Liver (tissue), 9 donors: ENCODE results near the gene SLC6A2. TPM values are rescaled to one million over a fixed set of nuclear protein-coding genes. Genes with fewer than 3 reads are reported as not detected.

ENCODE experiments used
- DNase-seq: peaks from one replicate; pipeline ENCODE4 v3.0.0-alpha.2; 2017; ENCODE audit warnings: low spot score
- H3K27ac ChIP-seq, 2 donors: one replicate each; pipeline ENCODE4 v1.7.0; 2013; ENCODE audit warnings: inconsistent platforms in 2 of 2, low read length in 2 of 2, control low read depth in 1 of 2, low read depth in 1 of 2, mild to moderate bottlenecking in 1 of 2
- H3K27me3 ChIP-seq, 4 donors: one replicate each; pipeline versions ENCODE4 v1.6.1 to v1.7.0; 2013; ENCODE audit warnings: low read length in 3 of 4, inconsistent platforms in 1 of 4, mild to moderate bottlenecking in 1 of 4, moderate library complexity in 1 of 4; ENCODE audit not compliant: control insufficient read depth in 4 of 4, insufficient read depth in 4 of 4
- H3K36me3 ChIP-seq, 4 donors: one replicate each; pipeline versions ENCODE4 v1.6.1 to v1.7.0; 2013; ENCODE audit warnings: low read length in 3 of 4, mild to moderate bottlenecking in 3 of 4, low read depth in 1 of 4, moderate library complexity in 1 of 4; ENCODE audit not compliant: control insufficient read depth in 4 of 4, insufficient read depth in 3 of 4
- H3K4me1 ChIP-seq, 4 donors: one replicate each; pipeline versions ENCODE4 v1.6.1 to v1.7.0; 2013; ENCODE audit warnings: low read length in 3 of 4, mild to moderate bottlenecking in 3 of 4, moderate library complexity in 1 of 4; ENCODE audit not compliant: control insufficient read depth in 4 of 4, insufficient read depth in 4 of 4
- H3K4me3 ChIP-seq, 3 donors: one replicate each; pipeline versions ENCODE4 v1.6.1 to v1.7.0; 2013; ENCODE audit warnings: low read length in 3 of 3, control low read depth in 1 of 3, low read depth in 1 of 3, mild to moderate bottlenecking in 1 of 3
- H3K9ac ChIP-seq, 2 donors: one replicate each; pipeline ENCODE4 v1.7.0; 2013; ENCODE audit warnings: low read length in 2 of 2, mild to moderate bottlenecking in 2 of 2, moderate library complexity in 2 of 2, control low read depth in 1 of 2, low read depth in 1 of 2
- H3K9me3 ChIP-seq, 4 donors: one replicate each; pipeline versions ENCODE4 v1.6.1 to v1.7.0; 2013; ENCODE audit warnings: low read length in 3 of 4; ENCODE audit not compliant: control insufficient read depth in 4 of 4
- CTCF ChIP-seq: fragments of 150-350 bp; IDR thresholded peaks from 2 replicates; pipeline ENCODE4 v1.5.1; 2017; ENCODE audit warnings: improper control_type of control experiment, low read depth, low read length; ENCODE audit not compliant: missing input control
- FOXA2 ChIP-seq: IDR thresholded peaks from 2 replicates; pipeline ENCODE4 v1.6.1; 2016; ENCODE audit warnings: antibody characterized with exemption
- GABPA ChIP-seq, 2 donors: IDR thresholded peaks in 1 of 2; conservative IDR thresholded peaks in 1 of 2; 2 replicates each; pipeline ENCODE4 v1.6.1; 2016; ENCODE audit warnings: antibody characterized with exemption in 2 of 2, mild to moderate bottlenecking in 1 of 2, moderate library complexity in 1 of 2
- NR2F2 ChIP-seq: IDR thresholded peaks from 2 replicates; pipeline ENCODE4 v1.6.1; 2016; ENCODE audit warnings: antibody characterized with exemption
- RAD21 ChIP-seq, 2 donors: IDR thresholded peaks; 2 replicates each; pipeline ENCODE4 v1.6.1; 2016; ENCODE audit warnings: antibody characterized with exemption in 2 of 2, mild to moderate bottlenecking in 2 of 2
- REST ChIP-seq: IDR thresholded peaks from 2 replicates; pipeline ENCODE4 v1.6.1; 2016; ENCODE audit warnings: antibody characterized with exemption, mild to moderate bottlenecking
- RXRA ChIP-seq, 2 donors: IDR thresholded peaks; 2 replicates each; pipeline ENCODE4 v1.6.1; 2017 to 2018; ENCODE audit warnings: antibody characterized with exemption in 2 of 2, mild to moderate bottlenecking in 1 of 2
- SP1 ChIP-seq: IDR thresholded peaks from 2 replicates; pipeline ENCODE4 v1.6.1; 2018; ENCODE audit warnings: antibody characterized with exemption, mild to moderate bottlenecking
- WGBS: extraction: QIAGEN DNeasy Blood & Tissue Kit; methylation state at CpG from one replicate; pipeline ENCODE4 v1.1.7; 2013; 5-methylcytosine and 5-hydroxymethylcytosine counted together
- polyA plus RNA-seq, 2 donors: library from polyadenylated mRNA; stranded (reverse) in 1 of 2; unstranded in 1 of 2; fragments of 200-250 nt in 1 of 2; fragments of >200 nt in 1 of 2; fragmentation: Nextera tagmentation in 1 of 2; extraction: Ambion mirVana in 1 of 2; gene quantifications; one replicate each; pipeline versions ENCODE4 v1.2.1 to v1.2.3, GENCODE V29; 2013 to 2015
- total RNA-seq, 2 donors: library from RNA; depleted of rRNA; stranded (reverse); fragments of >200 nt; gene quantifications; one replicate each; pipeline ENCODE4 v1.2.3, GENCODE V29; 2014
- TF ChIP-seq, protein P1 (sequence below): IDR thresholded peaks from 2 replicates; pipeline ENCODE4 v1.6.1; 2016; ENCODE audit warnings: antibody characterized with exemption
- donor health status: healthy.
- donor health status: healthy.
- donor health status: healthy.
- donor health status: healthy.
- donor health status: healthy.

The SLC6A2 gene
- total and polyA plus RNA-seq, 4 donors: under 0.01 to 0.10 (median 0.07) TPM; not detected in 1

GRCh38 chr16:55703003-55704001 lies 47.5 kb downstream of the SLC6A2 start:
- Histone ChIP-seq H3K9me3 (no peaks in the 10 kb centered on the region), H3K27ac (no peak overlapping the region), H3K4me3 (no peak overlapping the region), H3K4me1 (no peaks in the 10 kb centered on the region), H3K36me3 (no peaks in the 10 kb centered on the region), H3K27me3 (no peaks in the 10 kb centered on the region), H3K9ac (no peak overlapping the region)
- no peak for DNase-seq
- TF ChIP-seq GABPA (IDR thresholded peaks at IDR 0.05 in 1 of 2, conservative IDR thresholded peaks at IDR 0.05 in 1 of 2) (no peak), RAD21 (IDR thresholded peaks at IDR 0.05) (peak; percentile 80 to 84), NR2F2 (no peak), CTCF (peak; percentile 36)
- 40% methylated on average over 10 of the region's 10 CpGs for WGBS

GRCh38 chr16:55706739-55707384 lies 51.1 kb downstream of the SLC6A2 start:
- Histone ChIP-seq H3K9me3 (no peaks in the 10 kb centered on the region), H3K27me3 (no peaks in the 10 kb centered on the region), H3K9ac (no peak overlapping the region), H3K36me3 (no peaks in the 10 kb centered on the region), H3K4me3 (no peak overlapping the region), H3K27ac (no peak overlapping the region), H3K4me1 (no peaks in the 10 kb centered on the region)
- 96% methylated on average over 1 of the region's 1 CpG for WGBS
- DNase-seq: no peak
- TF ChIP-seq GABPA (IDR thresholded peaks at IDR 0.05 in 1 of 2, conservative IDR thresholded peaks at IDR 0.05 in 1 of 2): no peak
- TF ChIP-seq RXRA (IDR thresholded peaks at IDR 0.05): no peak
- TF ChIP-seq SP1: no peak
- no peak for TF ChIP-seq FOXA2
- no peak for TF ChIP-seq REST
- TF ChIP-seq, protein P1, sequence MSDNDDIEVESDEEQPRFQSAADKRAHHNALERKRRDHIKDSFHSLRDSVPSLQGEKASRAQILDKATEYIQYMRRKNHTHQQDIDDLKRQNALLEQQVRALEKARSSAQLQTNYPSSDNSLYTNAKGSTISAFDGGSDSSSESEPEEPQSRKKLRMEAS: no peak
